HG03139 (cell line): ENCODE data around the gene ZNF576.
"Not testable (repeated sequence)": the region's sequence is repeated elsewhere in the genome, so short reads cannot be mapped to it uniquely, and the experiment has no call there.

Experiments used
- ATAC-seq: cut with Tn5 transposase; IDR thresholded peaks from one replicate; pipeline ENCODE4 v1.9.1; 2021; ENCODE audit not compliant: unreplicated experiment

The ZNF576 gene

DNA sequence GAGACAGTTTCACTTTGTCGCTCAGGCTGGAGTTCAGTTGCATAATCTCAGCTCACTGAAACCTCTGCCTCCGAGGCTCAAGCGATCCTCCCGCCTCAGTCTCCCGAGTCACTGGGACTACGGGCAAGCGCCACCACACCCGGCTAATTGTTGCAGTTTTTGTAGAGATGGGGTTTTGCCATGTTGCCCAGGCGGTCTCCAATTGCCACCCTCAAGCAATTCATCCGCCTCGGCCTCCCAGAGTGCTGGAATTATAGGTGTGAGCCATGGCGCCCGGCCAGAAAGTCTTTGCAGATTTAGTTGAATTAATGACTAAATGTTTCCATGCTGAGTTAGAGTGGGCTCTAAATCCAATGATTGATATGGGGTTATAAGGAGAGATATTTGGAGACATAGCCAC, 47.8 kb downstream of the ZNF576 start:
- no peak for ATAC-seq

GRCh38 chr19:43648633-43649032, 52.2 kb downstream of the ZNF576 start:
- no peak for ATAC-seq

DNA sequence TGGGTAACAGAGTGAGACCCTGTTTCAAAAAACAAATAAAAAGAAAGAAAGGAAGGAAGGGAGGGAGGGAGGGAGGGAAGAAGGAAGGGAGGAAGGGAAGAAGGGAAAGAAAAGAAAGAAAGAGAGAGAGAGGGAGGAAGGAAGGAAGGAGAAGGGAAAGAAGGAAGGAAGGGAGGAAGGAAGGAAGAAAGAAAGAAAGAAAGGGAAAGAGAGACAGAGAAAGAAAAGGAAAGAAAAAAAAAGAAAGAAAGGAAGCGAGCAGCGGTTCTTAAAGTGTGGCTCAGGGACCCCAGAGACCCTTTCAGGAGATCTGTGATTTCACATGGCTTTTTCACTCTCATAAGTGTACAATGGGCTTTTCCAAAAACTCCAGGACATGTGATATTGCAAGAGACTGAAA, 53.1 kb downstream of the ZNF576 start:
- no peak for ATAC-seq

GRCh38 chr19:43650276-43650675, 53.9 kb downstream of the ZNF576 start:
- ATAC-seq: not testable (repeated sequence)
